Type B pancreatic cell (in vitro differentiated cells): Measurements from ENCODE around the gene DAPK3. TPM values are rescaled to one million over a fixed set of nuclear protein-coding genes. Genes with fewer than 3 reads are reported as not detected.

Experiments
- DNase-seq: peaks from one replicate; pipeline ENCODE4 v3.0.0; 2021; ENCODE audit warnings: mixed read lengths; ENCODE audit not compliant: unreplicated experiment; ENCODE audit errors: extremely low spot score
- H3K27ac Mint-ChIP-seq: 2 replicates; pipeline ENCODE4 v1.8.0; 2021; ENCODE audit warnings: mild to moderate bottlenecking, mixed read lengths
- H3K27me3 Mint-ChIP-seq: 2 replicates; pipeline ENCODE4 v1.8.0; 2021; ENCODE audit warnings: mixed read lengths
- H3K36me3 Mint-ChIP-seq: 2 replicates; pipeline ENCODE4 v1.8.0; 2021; ENCODE audit warnings: mixed read lengths
- H3K4me1 Mint-ChIP-seq: one replicate; pipeline ENCODE4 v1.8.0; 2021; ENCODE audit warnings: mixed read lengths; ENCODE audit not compliant: unreplicated experiment
- H3K4me3 Mint-ChIP-seq: 2 replicates; pipeline ENCODE4 v1.8.0; 2021; ENCODE audit warnings: mild to moderate bottlenecking, mixed read lengths
- H3K9me3 Mint-ChIP-seq: 2 replicates; pipeline ENCODE4 v1.8.0; 2021; ENCODE audit warnings: mixed read lengths
- CTCF ChIP-seq: fragments of 200-600 bp; sonication (generic); conservative IDR thresholded peaks from 2 replicates; pipeline ENCODE4 v1.5.0; 2021; ENCODE audit warnings: antibody characterized with exemption, mild to moderate bottlenecking
- total RNA-seq: library from RNA; stranded (reverse); gene quantifications from 2 replicates; pipeline ENCODE4 v1.2.1, GENCODE V29; 2021; ENCODE audit warnings: low replicate concordance

DAPK3 gene
- total RNA-seq, 1 donor from 2014 or later: 83.5 TPM

GRCh38 chr19:3980353-3981251 is 9.7 kb upstream of the DAPK3 start:
- no peak overlapping the region for H3K4me3 Mint-ChIP-seq
- peaks cover 3% of the 10 kb centered on the region for H3K27me3 Mint-ChIP-seq
- no peak overlapping the region for H3K27ac Mint-ChIP-seq
- no peak for TF ChIP-seq CTCF
- H3K36me3 Mint-ChIP-seq: peaks cover 33% of the 10 kb centered on the region
- no peaks in the 10 kb centered on the region for H3K9me3 Mint-ChIP-seq
- H3K4me1 Mint-ChIP-seq: peaks cover 23% of the 10 kb centered on the region
- no peak for DNase-seq

GRCh38 chr19:3979674-3980352 is 8.9 kb upstream of the DAPK3 start:
- TF ChIP-seq CTCF: no peak
- Mint-ChIP-seq H3K4me1 (peaks cover 21% of the 10 kb centered on the region), H3K27me3 (peaks cover 2% of the 10 kb centered on the region), H3K36me3 (peaks cover 34% of the 10 kb centered on the region), H3K4me3 (no peak overlapping the region), H3K9me3 (no peaks in the 10 kb centered on the region), H3K27ac (peak overlapping the region; percentile 73)
- DNase-seq: no peak

GRCh38 chr19:3979289-3979673 is 8.4 kb upstream of the DAPK3 start:
- peaks cover 21% of the 10 kb centered on the region for H3K4me1 Mint-ChIP-seq
- H3K9me3 Mint-ChIP-seq: no peaks in the 10 kb centered on the region
- TF ChIP-seq CTCF: no peak
- no peak for DNase-seq
- peak overlapping the region; percentile 73 for H3K27ac Mint-ChIP-seq
- no peak overlapping the region for H3K4me3 Mint-ChIP-seq
- H3K27me3 Mint-ChIP-seq: no peaks in the 10 kb centered on the region
- H3K36me3 Mint-ChIP-seq: peaks cover 28% of the 10 kb centered on the region

GRCh38 chr19:3978145-3978544 is 7.2 kb upstream of the DAPK3 start:
- no peak for TF ChIP-seq CTCF
- no peak overlapping the region for H3K4me3 Mint-ChIP-seq
- H3K4me1 Mint-ChIP-seq: peaks cover 10% of the 10 kb centered on the region
- DNase-seq: no peak
- H3K36me3 Mint-ChIP-seq: peaks cover 18% of the 10 kb centered on the region
- H3K27ac Mint-ChIP-seq: peak overlapping the region; percentile 66
- H3K9me3 Mint-ChIP-seq: no peaks in the 10 kb centered on the region
- no peaks in the 10 kb centered on the region for H3K27me3 Mint-ChIP-seq

- peak overlapping the region; percentile 66 for H3K27ac Mint-ChIP-seq
- no peak overlapping the region for H3K4me3 Mint-ChIP-seq
- H3K36me3 Mint-ChIP-seq: peaks cover 13% of the 10 kb centered on the region
- peaks cover 4% of the 10 kb centered on the region for H3K4me1 Mint-ChIP-seq
- DNase-seq: no peak
- no peaks in the 10 kb centered on the region for H3K27me3 Mint-ChIP-seq
- TF ChIP-seq CTCF: peak; percentile 44
- no peaks in the 10 kb centered on the region for H3K9me3 Mint-ChIP-seq
These were observed 6.6 kb upstream of the DAPK3 start for GRCh38 chr19:3977242-3978143.
